ENCODE data around the gene MRPS24.

DNA sequence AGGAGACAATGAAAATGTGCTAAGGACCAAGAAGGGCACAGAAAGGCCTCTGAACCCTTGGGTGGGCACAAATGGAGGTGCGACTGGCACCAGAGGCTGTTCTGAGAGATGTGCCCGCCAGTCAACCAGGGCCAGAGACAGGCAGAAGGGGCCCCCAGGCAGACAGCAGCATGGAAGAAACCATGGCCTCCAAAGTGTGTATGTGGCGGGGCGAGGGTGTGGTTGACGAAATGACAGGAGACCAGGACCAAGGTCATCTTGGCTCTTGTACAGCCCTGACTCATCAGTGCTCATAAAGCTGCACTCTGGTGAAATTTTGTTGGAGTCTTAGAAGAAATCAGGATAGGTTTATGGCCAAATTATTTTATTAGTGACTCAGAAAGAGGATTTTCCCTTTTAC is 4.0 kb upstream of the MRPS24 start:
- TF ChIP-seq, protein P1, sequence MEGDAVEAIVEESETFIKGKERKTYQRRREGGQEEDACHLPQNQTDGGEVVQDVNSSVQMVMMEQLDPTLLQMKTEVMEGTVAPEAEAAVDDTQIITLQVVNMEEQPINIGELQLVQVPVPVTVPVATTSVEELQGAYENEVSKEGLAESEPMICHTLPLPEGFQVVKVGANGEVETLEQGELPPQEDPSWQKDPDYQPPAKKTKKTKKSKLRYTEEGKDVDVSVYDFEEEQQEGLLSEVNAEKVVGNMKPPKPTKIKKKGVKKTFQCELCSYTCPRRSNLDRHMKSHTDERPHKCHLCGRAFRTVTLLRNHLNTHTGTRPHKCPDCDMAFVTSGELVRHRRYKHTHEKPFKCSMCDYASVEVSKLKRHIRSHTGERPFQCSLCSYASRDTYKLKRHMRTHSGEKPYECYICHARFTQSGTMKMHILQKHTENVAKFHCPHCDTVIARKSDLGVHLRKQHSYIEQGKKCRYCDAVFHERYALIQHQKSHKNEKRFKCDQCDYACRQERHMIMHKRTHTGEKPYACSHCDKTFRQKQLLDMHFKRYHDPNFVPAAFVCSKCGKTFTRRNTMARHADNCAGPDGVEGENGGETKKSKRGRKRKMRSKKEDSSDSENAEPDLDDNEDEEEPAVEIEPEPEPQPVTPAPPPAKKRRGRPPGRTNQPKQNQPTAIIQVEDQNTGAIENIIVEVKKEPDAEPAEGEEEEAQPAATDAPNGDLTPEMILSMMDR (conservative IDR thresholded peaks at IDR 0.05; ENCODE audit: low read depth, low read length), result no peak
- no peak for TF ChIP-seq EZH2 (IDR thresholded peaks at IDR 0.05; ENCODE audit: borderline replicate concordance, low read depth, low read length, poor library complexity, severe bottlenecking)

Data from A673 (cell line).